NCI-H774 (cell line): Measurements from ENCODE around the gene LNPEP.

Experiments used
- DNase-seq: peaks from one replicate; lab custom pipeline; 2025; lab: John Stamatoyannopoulos, UW

The LNPEP gene

DNA sequence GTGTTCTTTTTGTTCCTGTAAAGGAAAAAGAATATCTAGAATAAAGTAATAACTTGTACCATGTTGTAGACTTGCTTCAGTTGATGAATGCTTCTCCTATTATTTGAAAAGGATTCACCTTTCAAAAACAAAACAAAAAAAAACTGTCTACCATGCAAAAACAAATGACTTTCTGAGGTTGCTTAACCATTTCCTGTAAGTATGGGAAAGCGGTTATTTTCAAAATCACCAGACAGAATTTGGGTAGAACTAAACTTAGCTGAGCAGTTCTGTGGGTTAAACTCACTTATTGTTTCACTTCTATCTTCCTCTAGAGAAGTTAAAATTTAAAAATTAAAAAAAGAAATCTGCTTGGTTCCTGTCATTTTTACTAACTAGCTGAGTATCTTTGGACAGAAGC is 25.2 kb downstream of the LNPEP start:
- DNase-seq, result no peak

DNA sequence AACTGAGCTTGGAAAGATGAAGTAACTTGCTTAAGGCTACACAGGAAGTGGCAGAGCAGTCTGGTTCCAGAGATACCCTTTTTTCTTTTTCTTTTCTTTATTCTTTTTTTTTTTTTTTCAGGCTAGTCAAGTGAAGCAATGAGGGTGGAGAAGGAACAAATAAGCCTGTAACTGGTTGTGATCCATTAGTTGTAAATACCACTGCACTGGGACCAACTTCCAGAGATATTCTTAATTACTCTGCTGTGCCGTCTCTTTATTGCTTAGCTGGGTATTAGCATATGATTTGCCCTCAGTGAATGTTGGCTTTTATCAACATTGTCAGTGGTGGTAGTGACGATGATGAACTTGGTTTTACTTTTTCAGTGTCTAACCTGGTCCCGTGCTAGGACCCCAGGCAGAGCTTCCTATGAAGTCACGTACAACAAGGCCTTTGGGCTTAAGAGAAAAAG is 26.7 kb downstream of the LNPEP start:
- DNase-seq, result no peak

DNA sequence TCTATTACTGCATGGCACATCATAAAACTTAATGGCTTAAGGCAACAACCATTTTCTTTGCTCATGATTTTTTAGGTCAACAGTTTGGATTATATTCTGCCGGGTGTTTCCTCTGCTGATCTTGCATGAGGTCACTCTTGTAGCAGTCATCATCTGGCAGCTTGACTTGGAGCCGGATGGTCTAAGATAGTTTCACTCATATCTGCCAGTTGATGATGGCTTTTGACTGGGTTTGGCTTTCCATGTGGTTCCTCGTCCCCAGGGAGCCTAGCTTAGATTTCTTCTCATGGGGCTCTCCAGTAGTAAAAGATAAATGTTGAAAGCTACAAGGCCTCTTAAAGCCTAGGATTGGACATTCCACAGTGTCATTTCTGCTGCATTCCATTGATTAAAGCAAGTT is 27.4 kb downstream of the LNPEP start:
- DNase-seq, result no peak

DNA sequence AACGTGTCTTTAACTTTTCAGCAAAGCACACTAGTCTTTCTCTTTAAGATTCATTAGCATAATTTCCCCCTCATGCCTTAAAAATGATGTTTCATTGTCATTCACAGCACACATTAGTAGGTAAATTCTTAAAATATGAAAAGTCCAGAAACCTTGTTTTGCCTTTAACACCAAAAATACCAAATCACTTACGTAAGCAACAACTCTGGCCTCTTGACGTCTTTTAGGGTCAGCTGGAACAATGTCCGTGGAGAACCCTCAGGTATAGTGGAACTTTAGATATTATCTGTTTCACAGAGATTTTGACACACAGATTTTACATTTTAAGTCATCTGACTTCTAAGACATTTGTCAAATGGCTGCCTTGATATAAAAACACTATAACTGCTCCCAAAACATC is 30.9 kb downstream of the LNPEP start:
- DNase-seq, result no peak

DNA sequence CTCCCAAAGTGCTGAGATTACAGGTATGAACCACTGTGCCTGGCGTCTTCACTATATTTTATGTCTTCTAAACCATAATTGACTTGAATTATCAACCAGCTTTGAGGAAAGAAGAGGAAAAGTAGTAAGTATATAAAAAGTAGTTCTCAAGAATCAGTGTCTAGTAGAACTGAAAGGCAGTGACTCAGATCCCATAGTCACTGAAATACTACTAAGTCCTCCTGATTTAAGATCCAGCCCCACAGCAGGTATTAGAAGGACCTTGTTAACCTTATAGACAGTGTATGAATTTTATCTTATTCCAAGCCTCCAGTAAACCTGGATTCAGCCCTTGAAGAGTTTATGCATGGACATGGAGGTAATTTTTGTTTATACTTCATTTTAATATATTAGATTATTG is 31.5 kb downstream of the LNPEP start:
- no peak for DNase-seq

DNA sequence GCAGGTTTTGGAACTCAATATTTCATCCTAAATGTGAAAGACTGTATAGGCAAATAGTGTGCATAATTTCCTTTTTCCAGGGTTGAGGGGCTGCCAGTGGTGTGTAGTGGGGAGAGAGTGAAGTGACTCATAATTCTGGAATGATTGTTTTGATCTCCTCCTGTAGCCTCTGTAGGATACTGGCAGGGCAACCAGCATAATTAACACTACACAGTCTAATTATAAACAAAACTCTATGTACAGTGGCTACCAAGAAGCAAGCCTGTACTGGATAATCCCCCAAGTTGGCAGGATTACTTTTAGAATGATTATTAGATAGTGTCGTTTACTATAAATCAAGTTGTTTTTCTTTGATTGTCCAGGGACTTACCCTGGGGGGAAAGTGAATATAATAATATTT is 32.2 kb downstream of the LNPEP start:
- DNase-seq, result no peak

DNA sequence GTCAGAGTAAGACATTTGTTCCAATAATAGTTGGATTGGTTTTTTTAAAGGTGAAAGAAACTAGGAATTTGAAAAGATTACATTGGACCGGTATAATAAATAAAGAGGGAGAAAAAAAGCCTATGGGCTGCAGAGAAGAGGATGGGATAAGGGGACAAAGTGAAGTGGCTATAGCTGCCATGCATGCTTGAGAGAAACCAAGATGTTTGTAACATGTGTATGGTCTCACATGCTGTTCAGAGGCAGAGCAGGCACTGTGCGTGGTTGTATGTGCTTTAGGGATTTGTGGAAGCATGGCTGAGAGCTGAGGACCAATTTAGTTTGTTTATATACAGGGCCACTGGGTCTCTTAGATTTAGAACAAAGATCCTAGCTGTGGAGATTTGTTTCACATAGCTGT is 32.7 kb downstream of the LNPEP start:
- no peak for DNase-seq

DNA sequence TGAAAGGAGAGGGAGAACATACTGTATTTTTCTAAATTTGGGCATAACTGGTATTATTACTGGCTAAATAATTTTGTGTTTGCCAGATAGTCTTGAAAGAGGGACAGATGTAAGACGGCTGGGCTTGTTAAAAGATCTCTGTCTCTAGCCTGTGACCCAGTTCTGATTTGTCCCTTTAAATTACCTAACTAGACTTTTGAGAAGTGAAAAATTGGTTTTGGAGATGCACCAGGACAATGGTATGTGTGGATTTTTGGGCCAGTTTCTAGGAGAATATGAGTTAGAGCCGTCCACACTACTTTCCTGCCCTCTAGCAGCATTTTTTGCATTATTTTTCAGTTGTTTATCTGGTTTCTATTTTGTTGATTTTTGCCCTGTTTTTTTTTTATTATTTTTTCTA is 33.5 kb downstream of the LNPEP start:
- no peak for DNase-seq

DNA sequence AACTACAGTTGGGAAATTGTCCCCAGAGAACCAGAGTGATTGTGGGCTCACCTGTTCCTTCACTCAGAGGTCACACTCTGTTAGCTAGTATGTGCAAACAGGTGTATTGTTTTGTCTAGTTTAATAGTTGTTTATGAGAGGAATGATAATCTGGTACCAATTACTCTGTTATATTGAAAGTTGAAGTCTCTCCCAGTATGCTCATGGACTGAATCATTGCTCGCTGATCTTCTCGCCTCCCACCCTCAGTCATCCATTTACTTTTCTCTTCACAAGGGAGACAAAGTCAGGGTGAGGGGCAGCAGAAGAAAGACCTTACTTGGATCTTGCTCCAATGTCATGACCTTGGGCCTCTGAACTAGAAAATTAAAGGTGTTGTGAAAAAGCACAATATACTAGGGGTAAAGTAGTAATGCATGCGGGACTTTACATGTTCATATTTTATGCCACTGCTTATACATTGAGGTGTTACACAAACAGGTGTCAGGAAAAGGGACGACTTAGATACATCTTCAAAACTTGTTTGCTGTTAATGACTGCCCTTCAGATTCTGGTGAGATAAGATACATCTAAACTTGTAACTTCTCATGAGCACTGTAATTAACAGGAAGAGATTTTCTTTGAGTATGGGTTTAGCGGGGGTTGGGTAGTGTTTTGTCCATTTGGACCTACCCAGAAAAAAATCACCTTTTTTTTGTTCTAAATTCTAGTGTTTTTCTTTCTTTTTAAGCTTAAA is 36.9 kb downstream of the LNPEP start:
- DNase-seq, result no peak

DNA sequence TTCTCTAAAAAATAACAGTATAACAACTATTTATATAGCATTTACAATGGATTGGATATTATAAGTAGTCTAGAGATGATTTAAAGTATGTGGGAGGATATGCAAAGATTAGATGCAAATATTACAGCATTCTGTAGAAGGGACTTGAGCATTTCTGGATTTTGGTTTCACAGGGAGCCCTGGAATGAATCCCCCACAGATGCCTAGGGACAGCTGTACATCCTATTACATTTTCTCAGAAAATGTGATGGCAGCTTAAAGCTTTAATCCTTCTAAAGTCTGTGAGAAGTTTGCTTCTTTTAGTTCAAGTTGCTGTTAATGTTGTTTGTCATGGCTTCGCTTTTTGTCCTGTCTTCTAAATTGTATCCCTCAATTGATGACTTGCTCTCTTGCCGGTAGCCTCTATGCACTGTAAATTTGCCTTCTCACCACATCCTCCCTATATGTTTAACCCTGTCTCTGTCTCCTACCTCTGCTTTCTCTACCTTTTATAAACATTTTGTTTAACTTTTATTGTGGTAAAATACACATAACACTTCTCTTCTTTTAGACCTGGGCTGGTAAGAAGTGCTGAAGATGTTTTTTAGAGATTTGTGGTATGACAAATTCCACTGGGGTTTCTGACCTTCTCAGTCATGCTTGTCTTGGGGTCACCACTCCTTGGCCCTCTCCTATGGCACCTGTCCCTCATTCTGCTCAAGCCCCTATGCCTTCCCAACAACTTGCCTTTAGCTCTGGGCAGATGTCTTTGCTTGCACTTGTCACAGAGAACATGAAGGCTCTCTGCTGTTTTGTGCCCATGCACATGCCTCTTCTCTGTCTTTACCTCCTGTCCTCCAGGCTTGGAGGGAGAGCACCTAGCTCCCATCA is 37.9 kb downstream of the LNPEP start:
- DNase-seq, result no peak

DNA sequence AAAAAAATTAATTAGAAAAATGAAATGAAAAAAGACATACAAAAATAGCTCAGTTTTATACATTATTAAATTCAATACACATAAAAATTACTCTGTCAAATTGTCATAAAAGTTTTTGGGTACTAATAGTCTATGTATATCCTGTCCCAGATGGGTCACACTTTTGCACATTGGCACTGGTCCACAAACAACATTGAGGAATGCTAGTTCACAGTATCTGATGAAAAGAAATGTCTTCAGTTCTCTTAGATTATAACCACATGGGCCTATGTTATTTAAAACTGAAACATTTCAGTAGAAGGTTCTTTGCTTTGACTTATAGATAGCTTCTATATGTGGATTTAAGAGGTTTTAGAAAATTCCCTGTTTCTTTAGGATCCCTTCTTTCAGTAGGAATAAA is 39.8 kb downstream of the LNPEP start:
- no peak for DNase-seq

DNA sequence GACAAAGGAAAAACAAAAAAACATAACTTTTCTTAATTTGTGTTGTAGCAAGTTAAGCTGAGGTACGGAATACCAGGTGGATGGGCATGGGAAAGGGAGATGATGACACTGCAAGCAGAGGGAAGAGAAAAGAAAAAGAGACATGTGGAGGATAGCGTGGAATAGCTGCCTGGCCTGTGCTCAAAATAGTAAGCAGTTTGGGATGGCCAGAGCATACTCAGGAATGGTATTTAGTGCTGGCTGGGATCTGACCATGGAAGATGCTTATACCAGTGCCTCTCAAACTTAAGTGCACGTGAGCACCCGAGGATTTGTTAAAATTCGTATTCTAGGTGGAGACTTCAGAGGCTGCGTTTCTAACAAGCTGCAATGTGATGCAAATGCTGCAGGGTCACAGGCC is 41.3 kb downstream of the LNPEP start:
- DNase-seq, result no peak

DNA sequence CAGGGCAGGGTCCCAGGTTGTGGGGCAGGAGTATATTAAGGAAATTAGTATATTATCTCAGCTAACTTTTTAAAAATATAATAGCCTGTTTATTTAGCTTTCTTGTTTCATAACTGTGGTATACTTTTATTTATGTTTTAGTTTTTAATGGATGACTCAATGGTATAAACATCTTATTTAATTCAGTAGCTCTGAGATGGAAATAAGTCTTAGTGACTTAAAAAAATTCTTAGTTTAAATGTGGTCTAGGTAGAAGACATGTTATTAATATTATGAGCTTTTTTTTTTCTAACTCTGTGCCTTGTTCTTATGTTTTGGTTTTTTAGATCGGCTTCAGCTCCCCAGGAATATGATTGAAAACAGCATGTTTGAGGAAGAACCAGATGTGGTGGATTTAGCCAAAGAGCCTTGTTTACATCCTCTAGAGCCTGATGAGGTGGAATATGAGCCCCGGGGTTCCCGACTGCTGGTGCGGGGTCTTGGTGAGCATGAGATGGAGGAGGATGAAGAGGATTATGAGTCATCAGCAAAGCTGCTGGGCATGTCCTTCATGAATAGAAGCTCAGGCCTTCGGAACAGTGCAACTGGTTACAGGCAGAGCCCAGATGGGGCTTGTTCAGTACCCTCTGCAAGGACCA is 43.1 kb downstream of the LNPEP start:
- DNase-seq, result no peak

DNA sequence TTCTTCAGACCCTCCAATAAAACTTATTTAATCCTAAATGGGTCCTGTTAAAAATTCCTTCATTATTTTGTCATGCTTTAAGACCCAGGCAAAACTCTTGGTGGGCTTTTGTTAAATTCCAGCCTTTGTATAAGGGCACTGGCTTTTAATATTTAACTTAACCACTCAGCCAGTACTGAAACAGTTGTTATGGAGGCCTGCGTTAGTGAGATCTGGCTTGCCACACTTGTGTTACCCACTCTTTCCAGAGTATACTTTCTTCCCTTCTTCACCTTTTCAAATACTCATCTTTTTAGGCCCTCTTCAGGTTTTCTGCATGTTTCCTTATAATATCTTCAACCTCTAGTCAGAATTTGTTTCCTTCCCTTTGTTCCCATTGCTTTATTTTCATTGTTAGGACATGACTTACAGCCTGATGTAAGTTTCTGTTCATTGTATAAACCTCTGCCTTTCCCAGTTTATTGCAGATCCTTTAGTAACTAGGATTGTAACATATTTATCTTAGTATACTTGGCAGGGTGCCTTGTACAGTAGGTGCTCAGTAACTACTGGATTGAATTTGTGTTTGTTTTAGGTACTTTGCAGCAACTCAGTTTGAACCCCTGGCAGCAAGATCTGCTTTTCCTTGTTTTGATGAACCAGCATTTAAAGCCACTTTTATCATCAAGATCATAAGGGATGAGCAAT is 48.8 kb downstream of the LNPEP start:
- DNase-seq, result no peak

DNA sequence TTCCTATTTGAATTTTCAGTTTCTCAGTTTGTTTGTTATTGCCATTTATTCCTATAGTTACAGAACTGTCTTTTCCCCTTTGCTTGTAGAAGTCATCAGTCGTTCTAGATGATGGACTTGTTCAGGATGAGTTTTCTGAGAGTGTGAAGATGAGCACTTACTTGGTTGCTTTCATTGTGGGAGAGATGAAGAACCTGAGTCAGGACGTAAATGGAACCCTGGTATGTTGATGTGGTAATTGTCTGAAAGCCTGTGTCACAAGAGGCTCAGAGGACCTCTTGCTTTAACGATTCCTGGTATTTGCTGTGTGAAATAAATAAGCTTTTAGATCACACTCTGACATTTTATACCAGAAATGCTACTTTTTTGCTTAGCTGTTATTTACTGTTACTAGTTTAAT is 50.6 kb downstream of the LNPEP start:
- no peak for DNase-seq

DNA sequence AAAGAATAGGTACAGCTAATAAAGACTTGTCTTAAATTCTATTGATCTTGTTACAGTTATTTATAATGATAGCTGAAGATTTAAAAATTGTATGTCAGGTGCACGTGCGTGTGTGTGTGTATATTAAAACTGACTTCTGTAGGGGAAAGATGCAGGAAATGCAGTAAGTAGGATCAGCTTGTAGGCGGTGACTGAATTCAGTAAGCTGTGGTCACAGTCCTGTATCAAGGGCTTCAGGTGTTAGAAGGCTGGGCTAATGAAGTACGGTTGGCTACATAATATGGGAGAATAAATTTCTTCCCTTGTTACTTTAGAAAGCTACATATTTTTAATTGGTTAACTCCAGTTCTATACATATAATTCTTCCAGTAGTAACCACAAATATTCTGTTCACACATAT is 54.2 kb downstream of the LNPEP start:
- no peak for DNase-seq

DNA sequence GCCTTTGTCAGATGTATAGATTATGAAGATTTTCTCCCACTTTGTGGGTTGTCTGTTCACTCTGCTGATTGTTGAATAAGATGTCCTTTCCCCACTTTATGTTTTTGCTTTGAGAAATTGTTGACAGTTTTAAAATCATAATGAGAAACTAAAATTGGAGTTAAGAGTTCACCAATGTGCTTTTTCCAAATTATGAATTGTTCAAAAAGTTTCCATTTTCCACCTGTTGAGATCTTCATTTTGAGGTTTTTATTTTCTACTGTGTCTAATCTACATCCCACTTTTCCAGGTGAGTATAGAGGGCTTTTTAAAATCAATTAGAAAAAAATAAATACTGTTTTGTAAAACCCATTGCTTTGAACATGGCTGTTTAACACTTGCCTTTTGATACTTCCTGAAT is 55.8 kb downstream of the LNPEP start:
- DNase-seq, result no peak

DNA sequence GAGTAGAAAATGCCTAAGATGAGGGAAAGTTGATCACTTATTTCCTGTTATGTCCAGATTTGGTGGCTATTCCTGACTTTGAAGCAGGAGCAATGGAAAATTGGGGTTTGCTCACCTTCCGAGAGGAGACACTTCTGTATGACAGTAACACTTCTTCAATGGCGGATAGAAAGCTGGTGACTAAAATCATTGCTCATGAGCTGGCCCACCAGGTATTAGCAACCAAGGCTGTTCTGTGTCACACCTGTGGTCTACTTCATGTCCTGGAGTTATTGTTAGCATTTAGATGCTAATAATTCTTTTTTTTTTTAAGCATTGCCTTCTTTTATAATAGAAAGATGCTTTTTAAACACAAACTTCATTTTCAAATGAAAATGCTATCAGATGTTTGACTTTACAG is 57.9 kb downstream of the LNPEP start:
- DNase-seq, result no peak

DNA sequence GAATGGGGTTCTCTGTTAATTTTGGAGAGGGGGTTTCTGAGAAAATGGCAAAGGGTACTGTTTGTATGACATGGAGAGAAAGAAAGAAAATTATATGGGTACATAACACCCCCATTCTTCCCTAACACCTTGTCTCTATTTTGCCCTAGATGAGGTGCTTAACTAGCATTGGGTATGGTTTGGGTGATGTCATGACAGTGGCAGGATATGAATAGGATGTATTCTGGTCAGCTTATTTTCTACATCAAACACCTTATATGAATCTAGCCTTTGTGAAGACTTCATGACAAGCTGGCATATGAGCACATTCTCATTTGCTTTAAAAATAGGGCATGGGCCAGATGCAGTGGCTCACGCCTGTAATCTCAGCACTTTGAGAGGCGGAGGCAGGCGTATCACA is 58.6 kb downstream of the LNPEP start:
- DNase-seq, result no peak

DNA sequence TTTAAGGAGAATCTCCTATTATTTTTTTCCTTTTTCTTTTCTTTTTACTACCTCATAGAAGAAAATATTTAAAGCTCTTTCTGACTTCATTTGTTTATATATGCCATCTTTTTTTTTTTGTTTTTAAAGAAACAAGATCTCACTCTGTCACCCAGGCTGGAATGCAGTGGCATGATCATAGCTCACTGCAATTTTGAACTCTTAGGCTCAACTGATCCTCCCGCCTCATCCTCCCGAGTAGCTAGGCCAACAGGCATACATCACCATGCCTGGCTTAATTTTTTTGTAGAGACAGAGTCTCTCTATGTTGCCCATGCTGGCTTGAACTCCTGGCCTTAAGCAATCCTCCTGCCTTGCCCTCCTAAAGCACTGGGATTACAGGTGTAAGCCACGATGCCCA is 59.5 kb downstream of the LNPEP start:
- no peak for DNase-seq

DNA sequence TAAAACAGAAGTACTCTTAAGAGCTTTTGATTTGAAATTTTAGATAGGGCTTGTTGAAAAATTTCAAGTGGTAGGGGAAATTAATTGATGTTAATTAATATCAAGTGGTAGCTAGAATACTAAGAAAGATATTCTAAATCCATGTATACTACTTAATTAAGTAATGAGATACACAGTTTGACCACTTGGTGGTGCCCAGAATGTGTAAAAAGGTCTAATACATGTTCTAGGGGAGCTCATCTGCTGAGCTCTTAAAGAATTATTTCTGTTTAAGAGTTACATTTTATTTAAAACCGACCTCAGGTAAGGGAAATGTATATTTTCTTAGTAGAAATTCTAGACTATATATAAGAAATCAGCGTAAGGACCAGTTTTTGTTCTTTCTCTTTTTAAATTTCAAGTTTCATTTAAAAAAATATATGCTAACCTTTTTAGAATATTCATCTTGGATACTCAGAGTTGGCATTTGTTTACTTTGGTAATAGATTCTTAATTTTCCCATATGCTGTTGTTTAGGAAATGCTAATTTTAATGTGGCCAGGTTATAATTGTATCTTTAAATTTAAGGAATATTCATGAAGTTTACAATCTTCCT is 61.5 kb downstream of the LNPEP start:
- DNase-seq, result no peak

DNA sequence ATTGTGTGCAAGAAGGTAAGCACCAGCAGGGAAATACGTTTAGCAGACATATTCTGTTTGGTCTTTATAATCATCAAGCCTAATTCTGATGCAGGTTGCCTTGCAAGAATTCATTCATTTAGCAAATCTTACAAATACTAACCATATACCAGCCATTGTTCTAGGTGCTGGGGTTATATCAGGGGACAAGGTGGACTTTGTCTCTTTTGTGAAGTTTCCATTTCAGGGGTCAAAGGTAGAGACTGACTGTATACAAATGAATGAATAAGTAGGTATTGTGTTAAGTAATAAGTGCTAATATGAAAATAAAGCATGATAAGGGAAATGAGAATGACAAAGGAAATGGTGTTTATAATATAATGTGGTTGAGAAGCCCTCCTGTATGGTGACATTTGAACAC is 64.0 kb downstream of the LNPEP start:
- no peak for DNase-seq
